GM19025 (cell line): Measurements from ENCODE around the gene TTC1.
"Not testable (repeated sequence)": the region's sequence is repeated elsewhere in the genome, so short reads cannot be mapped to it uniquely, and the experiment has no call there.

Experiments used
- ATAC-seq: cut with Tn5 transposase; IDR thresholded peaks from one replicate; pipeline ENCODE4 v1.9.1; 2021; ENCODE audit warnings: mild to moderate bottlenecking, low read depth, moderate library complexity; ENCODE audit not compliant: unreplicated experiment

TTC1 gene, protein sequence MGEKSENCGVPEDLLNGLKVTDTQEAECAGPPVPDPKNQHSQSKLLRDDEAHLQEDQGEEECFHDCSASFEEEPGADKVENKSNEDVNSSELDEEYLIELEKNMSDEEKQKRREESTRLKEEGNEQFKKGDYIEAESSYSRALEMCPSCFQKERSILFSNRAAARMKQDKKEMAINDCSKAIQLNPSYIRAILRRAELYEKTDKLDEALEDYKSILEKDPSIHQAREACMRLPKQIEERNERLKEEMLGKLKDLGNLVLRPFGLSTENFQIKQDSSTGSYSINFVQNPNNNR

DNA sequence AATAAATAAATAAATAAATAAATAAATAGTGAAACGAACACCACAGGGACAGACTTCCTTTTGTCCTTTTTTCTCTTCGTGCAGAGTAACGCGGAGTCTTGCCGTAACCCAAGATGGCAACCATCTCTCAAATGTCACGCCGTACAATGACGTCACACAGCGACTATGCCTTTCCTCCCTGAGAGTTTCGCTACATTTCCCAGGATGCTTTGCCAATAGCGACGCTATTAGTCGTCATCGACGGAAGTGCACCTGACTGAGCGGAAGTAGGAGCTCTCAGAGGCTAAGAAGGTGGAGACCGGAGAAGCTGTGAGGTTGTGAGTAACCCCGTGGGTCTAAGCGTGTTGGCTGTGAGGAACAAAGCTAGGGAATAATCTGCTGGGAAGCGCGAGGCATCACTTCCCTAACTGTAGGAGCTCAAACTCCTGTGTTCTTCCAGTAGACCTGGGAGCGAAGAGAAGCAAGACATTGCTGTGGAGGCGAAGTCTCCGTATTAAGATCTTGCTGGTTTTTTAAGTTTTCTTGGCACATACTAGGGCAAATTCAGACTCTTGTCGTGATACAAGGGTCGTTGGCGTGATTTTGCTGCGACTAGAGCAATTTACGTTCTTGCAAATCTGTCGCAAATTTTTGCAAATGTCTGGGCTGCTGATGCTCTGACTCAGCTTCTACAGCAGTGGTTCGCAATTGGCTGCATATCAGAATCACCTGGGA is at the start of gene TTC1:
TTC1 (plus strand) TSS at position 263 of the 714 bp plus-strand sequence. CDS start 1,390 bp downstream, outside the sequence.
- ATAC-seq, result peak; percentile 100

DNA sequence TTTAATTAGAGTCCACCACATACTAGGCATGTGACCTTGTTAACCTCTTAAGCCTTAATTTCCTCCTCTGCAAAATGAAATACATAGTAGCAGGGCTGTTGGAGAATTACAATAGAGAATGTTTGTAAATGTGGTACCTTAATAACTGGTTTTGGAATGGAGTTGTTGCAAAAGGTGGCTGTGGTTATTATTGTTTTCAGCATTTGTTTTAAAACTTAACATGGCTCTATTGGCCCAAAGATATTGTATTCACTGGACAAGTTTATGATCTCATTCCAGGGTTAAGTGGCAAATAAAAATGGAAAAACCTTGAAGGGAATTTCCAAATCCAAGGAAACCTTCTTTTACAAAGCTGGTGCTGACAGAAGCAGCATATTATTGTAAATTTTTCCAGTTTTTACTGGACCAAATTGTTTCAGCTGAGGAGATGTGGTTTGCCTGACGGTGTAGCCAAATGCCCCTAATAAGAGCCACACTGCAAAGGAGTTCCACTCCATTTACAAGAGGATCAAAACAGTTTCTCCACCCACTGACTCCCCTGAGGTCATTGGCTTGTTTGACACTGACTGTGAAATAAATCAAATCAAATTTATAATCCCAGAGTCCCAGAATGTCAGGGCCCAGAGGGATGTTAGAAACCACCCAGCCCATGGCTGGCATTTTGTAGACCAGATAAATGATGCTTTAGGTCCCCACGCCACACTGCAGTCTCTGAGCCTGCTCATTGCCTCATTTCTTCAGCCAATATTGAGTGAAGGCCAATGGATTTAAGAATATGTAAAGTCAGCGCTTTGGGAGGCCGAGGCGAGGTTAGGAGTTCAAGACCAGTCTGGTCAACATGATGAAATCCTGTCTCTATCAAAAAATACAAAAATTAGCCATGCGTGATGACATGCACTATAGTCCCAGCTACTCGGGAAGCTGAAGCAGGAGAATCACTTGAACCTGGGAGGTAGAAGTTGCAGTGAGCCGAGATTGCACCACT is 47.5 kb upstream of the TTC1 start:
- ATAC-seq, result no peak

DNA sequence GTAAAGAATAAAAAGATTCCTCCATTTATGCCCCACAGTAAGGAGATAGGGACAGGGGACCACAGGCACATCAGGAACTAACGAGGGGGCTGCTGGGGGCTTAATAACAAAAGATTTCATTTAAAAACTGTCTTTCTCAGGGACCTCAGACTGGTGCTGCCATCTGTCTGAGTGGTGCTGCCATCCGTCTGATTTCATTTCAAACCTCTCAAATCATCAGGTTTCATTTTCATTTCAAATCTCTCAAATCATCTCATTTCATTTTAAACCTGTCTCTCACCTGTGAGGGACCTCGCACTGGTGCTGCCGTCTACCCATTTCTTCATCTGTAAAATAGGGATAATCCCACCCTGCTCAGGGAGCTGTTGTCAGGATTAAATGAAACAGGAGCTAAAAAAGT is 46.7 kb upstream of the TTC1 start:
- no peak for ATAC-seq

DNA sequence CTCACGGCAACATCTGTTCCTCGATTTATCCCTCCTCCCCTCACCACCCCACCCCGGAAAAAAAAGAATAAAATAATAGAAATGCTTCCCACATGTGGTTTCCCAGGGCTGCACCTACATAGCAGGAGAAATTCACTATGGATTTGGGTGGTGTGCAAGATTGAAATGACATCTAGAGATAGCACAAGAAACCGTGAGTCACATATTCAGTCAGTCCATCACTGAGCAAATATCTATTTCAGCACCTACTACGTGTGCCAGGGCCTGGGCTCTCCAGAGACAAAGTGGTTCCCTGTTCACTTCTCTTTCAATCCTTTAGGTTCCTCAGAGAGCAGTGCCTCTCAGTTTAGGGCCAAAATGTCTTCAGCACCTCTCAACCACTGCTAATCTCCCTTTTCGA is 45.0 kb upstream of the TTC1 start:
- no peak for ATAC-seq

DNA sequence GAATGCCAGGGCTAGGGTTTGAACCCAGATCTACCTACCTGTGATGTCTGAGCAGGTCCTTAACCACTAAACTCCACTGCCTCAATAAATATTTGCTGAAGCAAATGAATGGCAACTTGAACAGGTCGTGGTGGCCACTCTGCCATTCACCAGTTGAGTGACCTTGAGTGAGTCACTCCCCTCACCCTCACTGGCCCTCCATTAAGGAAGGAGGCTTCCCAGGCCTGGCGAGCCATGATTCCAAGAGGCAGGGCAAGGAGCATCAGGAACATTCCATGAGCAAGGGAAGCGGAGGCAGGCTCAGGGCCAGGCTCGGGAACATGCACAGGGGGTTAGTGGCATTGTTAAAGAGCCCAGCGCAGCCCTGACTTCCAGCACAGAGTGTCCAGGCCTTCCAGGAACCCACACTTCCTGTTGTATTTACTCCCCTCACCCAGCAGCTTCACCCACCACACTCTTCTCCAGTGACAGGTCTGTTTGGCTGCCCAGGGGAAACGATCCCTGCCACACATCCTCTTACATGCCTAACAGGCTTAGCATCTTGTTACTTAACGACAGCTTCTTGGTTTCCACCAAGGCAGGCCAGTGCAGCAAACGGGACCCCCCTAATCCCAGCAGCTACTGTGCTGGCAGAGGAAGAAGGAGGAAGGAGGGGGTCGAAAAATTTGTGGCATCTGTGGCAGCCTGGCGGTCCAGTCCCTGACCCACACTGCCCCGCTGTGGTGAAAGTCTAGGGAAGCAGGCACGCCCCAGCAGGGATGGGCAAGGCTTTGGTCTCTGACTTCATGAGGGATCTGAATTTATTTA is 43.7 kb upstream of the TTC1 start:
- ATAC-seq, result no peak

DNA sequence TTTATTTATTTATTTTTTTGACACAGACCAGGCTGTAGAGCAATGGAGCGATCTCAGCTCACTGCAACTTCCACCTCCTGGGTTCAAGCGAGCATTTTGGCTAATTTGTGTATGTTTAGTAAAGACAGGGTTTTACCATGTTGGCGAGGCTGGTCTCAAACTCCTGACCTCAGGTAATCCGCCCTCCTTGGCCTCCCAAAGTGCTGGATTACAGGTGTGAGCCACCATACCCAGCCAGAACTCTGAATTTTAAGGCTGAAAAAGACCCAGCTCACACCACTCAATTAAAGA is 43.2 kb upstream of the TTC1 start:
- not testable (repeated sequence) for ATAC-seq

DNA sequence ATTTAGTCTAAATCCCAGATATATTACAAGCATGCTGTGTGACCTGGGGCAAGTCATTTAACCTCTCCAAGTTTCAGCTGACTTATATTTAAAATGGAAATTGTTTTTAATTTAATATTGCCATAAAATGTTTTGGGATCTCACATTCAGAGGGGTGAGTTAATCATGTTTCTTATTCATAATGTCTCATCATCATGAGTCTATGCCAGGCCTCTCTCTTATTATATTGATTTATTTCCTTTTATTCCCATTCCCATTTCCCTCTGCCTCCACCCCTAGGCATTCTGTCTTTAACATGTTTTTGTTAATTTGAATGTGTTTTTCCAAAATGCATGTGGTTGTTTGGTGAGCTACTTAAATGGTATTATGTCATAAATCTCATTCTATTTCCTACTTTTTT is 39.0 kb upstream of the TTC1 start:
- no peak for ATAC-seq

DNA sequence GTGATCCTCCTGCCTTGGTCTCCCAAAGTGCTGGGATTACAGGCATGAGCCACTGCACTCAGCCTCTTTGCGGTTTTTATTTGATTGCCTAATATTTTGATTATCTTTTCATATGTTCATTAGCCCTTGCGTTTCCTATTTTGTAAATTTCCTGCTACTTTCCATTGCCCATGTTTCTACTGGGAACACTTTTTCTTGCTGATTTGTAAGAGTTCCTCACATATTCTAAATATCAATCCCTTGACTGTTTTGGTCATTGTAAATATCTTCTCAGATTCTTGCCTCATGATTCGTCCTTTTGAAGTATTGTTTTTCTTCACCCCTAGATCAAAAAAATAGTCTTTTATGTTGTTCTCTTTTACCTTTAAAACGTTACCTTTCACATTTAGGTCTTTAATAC is 37.9 kb upstream of the TTC1 start:
- ATAC-seq, result no peak

DNA sequence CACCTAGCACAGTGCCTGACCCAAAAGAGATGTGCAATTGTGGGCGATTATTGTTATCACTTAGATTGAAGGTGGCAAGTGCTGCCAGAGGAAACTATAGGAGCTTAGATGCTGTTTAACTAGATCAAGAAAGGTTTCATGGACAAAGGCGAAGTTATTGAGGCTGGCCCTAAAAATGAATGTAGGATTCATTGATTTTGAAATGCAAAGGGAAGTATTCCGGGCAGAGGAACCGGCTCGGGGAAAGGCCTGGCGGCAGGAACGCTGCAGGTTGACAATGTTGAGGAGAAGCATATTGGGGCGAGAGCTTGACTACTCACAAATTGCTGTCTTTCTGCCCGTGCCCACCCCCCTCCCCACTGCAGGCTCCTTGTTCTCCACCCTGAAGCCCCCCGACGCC is 37.4 kb upstream of the TTC1 start:
- ATAC-seq, result no peak

DNA sequence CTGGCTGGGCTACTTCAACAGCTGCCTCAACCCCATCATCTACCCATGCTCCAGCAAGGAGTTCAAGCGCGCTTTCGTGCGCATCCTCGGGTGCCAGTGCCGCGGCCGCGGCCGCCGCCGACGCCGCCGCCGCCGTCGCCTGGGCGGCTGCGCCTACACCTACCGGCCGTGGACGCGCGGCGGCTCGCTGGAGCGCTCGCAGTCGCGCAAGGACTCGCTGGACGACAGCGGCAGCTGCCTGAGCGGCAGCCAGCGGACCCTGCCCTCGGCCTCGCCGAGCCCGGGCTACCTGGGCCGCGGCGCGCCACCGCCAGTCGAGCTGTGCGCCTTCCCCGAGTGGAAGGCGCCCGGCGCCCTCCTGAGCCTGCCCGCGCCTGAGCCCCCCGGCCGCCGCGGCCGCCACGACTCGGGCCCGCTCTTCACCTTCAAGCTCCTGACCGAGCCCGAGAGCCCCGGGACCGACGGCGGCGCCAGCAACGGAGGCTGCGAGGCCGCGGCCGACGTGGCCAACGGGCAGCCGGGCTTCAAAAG is 36.9 kb upstream of the TTC1 start:
- ATAC-seq, result no peak

DNA sequence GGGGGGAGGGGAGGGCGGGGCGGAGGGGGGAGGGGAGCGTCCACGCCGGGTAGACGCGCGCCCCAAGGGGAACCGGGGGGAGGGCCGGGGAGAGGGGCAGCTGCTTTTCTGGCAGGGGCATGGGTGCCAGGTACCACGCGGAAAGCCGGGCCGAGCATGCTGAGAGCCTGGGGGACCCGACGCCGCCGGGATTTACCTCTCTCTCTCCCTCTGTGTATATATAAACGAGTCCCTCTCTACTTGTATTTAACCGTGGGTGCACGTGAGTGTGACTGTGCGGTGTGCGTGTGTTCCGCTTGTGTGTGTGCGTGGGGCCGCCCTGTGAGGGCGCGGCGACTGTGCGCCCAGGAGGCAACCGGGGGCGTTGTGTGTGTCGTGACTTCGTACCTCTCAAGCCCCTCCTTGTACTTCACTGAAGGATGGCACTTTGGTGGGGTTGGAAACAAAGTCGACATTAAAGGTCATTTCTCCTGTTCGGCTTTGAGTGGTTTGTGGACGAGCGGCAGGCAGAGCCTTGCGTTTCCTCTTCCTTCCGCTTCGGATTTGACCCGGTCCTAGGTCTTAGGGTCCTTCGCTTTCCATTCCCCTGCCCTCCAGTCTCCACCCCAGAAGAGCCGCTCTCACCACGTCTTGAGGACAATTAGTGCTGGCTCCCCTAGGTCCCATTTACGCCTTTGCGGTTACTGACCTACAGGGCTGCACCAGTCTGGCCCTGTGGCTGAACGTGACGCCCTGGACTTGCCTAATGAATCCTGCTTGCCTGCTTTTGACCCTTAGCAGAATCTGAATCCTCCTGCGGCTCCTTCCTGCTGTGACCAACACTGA is 36.2 kb upstream of the TTC1 start:
- no peak for ATAC-seq

DNA sequence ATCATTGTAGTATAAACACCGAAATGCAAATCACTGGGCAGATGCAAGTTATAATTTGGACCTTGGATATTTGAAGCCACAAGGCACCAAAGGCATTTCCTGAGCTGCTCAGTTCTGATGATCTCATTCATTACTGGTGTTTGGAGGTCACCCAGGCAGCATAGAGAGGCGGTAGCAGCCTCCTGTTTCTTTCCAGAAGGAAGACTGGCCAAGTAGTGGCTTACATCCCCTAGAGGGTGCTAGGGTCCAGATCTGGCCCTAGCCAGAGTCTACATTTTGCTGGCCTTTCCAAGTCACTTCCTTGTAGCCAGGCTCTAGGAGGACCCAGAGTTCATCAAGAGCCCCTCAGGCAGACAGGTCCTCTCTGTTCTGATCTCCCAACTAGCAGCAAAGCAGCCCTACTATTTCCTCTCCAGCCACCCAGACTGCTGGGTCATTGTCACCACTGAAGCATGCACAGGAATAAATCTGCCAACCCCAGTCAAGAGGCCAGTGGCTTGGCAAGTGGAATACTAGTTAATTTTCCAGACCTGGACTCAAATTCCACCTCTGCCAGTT is 33.4 kb upstream of the TTC1 start:
- ATAC-seq, result no peak

DNA sequence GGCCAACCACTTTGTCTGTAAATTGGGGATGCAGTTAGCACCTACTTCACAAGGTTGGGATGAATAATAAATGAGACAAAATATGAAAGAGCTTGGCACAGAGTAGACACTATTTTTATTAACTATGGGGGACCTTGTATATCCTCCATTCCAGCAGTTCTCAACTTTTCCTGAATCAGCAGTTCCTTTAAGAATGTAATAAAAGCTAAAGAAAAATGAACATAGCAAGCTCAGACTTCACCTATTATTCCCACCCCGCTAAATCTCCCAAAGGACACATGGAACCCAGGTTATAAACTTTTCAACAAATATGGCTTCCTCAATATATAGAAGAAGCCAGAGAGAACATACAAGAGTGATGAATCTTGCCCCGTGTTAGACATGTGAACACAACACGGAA is 32.0 kb upstream of the TTC1 start:
- no peak for ATAC-seq

DNA sequence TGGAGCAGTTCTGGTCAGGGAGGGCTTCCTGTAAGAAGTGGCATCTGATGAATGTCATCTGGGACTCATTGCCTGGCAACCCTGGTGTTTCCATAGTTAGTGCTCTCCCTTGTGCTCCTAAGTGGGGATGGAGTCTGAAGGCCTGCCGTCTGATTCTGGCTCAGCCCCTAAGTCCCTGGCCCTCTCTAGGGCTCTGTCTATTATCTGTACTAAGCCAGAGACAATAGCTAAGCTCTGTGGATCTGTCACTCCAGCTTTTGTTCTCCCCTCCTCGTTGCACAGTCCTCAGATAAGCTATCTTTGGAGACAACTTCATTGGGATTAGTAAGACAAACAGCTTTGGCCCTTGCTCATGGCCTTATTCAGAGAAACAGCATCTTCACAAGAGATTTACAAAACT is 30.6 kb upstream of the TTC1 start:
- no peak for ATAC-seq

DNA sequence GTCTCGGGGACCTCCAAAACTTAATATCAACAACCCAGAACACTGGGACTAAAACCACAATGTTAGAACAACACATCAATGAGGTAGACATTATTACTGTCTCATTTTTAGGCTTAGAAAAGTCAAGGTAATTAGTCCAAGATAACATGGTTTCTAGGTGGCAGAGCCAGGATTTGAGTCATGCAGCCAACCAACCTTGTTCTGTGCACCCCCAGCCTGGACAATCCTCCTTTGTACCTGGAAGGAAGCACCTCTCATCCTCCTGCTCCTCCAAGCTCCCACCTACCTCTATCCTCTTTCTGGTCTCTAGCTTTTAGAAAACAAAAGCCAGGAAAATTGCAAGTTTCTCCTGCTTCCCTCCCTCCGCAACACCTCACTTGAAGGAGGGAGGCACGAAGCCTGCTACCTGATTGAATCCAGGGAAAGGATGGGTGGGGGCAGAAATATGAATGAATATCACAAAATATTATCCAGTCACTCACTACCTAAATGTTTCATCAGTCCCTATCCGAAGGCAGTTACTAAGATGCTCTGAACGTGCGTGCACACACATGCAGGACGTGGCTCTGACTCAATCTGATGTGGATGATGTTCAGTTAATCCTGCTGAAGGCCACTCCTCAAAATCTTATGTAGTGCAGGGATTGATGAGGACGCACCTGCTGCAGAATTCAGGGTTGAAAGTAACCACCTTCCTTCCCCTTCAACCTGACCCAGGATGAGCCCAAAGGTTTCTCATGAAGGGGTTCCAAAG is 26.3 kb upstream of the TTC1 start:
- ATAC-seq, result no peak

DNA sequence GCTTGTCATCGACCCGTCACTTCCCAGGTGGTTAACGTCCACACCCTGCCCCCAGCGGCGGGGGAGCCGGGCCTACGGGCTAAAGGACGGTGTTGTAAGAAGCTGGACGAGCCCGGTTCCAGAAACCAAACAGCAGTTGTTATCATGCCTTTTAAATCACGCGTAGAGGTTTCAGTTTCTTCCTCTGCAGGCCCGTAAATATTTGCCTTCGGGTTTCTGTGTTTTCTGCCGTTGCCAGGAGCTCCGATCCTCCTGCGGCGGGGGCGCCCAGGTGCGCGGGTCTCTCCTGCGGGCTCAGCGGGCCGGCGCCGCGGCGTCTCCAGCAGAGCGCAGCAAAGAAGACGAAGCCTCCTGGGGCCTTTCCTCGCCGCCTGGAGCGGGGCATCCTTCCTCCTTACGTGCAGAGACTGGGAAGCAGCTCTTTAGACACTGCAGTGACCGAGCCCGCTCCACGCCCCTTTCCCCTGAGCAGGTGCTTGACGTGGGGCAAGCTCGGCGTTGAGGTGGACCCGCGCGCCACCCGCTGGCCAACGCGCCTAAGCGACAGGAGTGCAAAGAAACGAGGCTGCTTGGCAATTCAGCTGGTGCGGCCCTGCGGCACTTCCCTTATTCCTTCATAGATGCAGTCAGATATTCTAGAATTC is 21.8 kb upstream of the TTC1 start:
- ATAC-seq, result peak; percentile 93

DNA sequence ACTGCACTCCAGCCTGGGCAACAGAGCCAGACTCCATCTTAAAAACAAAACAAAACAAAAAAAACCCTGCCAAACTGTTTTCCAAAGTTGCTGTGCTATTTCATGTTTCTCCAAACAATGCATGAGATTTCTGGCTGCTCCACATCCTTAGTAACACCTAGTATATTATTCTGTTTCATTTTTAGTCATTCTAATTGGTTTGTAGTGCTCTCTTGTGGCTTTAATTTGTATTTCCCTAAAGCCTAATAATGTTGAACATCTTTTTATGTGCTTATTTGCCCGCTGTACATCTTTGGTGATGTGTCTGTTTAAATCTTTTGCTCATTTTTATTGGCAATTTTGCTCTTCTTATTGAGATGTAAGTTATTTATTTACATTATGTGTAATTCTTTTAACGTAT is 18.4 kb upstream of the TTC1 start:
- ATAC-seq, result no peak

DNA sequence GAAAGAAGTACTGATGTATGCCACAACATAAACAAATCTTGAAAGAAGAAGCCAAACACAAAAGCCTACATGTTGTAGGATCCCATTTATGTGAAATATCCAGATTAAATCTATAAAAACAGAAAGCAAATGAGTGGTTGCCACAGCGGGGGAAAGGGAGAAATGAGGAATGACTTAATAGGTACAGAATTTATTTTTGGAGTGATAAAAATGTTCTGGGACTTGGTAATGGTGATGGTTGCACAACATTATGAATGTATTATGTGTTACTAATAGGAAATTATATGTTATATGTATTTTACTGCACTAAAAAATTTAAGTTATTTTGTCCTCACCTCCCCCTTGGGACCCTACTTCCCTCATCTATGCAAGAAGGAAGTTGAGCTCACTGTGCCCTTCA is 16.4 kb upstream of the TTC1 start:
- no peak for ATAC-seq
